Measurements from ENCODE around the gene C5orf63. TPM values are rescaled to one million over a fixed set of nuclear protein-coding genes. Genes with fewer than 3 reads are reported as not detected.

Gene C5orf63
- total RNA-seq, 4 donors from 2014 or later = 0.98 to 2.3 (median 1.6) TPM

- Histone ChIP-seq H3K27ac (replicated peaks in 1 of 4) (no peak overlapping the region), H3K36me3 (no peaks in the 10 kb centered on the region), H3K4me1 (no peaks in the 10 kb centered on the region), H3K4me3 (no peak overlapping the region), H3K9me3 (peaks cover 0 to 3% (median 1%) of the 10 kb centered on the region in 4 donors), H3K27me3 (no peaks in the 10 kb centered on the region)
- no peak for DNase-seq (ENCODE audit: extremely low spot score)
- intact Hi-C loops (cut with DNase I) = no loop called here
- WGBS = 72% methylated on average over 2 of the region's 2 CpGs
- TF ChIP-seq POLR2AphosphoS5 (IDR thresholded peaks at IDR 0.05) (no peak), EP300 (IDR thresholded peaks at IDR 0.05) (no peak), POLR2A (IDR thresholded peaks at IDR 0.05; ENCODE audit: low read depth) (no peak), CTCF (IDR thresholded peaks at IDR 0.05) (no peak)
Measured at GRCh38 chr5:127101533-127101932, 28.2 kb upstream of the C5orf63 start.

GRCh38 chr5:127098241-127098640 lies 24.9 kb upstream of the C5orf63 start:
- no peak for DNase-seq (ENCODE audit: extremely low spot score)
- H3K9me3 ChIP-seq = no peaks in the 10 kb centered on the region
- intact Hi-C loops (cut with DNase I) = no loop called here
- H3K27me3 ChIP-seq = no peaks in the 10 kb centered on the region
- WGBS = 62% methylated on average over 3 of the region's 3 CpGs
- no peak overlapping the region for H3K4me3 ChIP-seq
- no peak overlapping the region for H3K27ac ChIP-seq (replicated peaks in 1 of 4)
- no peak for TF ChIP-seq POLR2A (IDR thresholded peaks at IDR 0.05; ENCODE audit: low read depth)
- TF ChIP-seq POLR2AphosphoS5 (IDR thresholded peaks at IDR 0.05) = no peak
- no peak for TF ChIP-seq CTCF (IDR thresholded peaks at IDR 0.05)
- TF ChIP-seq EP300 (IDR thresholded peaks at IDR 0.05) = no peak
- no peaks in the 10 kb centered on the region for H3K4me1 ChIP-seq
- H3K36me3 ChIP-seq = no peaks in the 10 kb centered on the region

GRCh38 chr5:127097278-127097677 lies 24.0 kb upstream of the C5orf63 start:
- Histone ChIP-seq H3K27me3 (no peaks in the 10 kb centered on the region), H3K4me3 (no peak overlapping the region), H3K9me3 (no peaks in the 10 kb centered on the region), H3K36me3 (no peaks in the 10 kb centered on the region), H3K4me1 (no peaks in the 10 kb centered on the region), H3K27ac (replicated peaks in 1 of 4) (no peak overlapping the region)
- no peak for TF ChIP-seq POLR2AphosphoS5 (IDR thresholded peaks at IDR 0.05)
- no peak for TF ChIP-seq EP300 (IDR thresholded peaks at IDR 0.05)
- no peak for TF ChIP-seq CTCF (IDR thresholded peaks at IDR 0.05)
- 81% methylated on average over 3 of the region's 3 CpGs for WGBS
- no peak for DNase-seq (ENCODE audit: extremely low spot score)
- intact Hi-C loops (cut with DNase I) = no loop called here

GRCh38 chr5:127096328-127096993 lies 23.2 kb upstream of the C5orf63 start:
- no peaks in the 10 kb centered on the region for H3K9me3 ChIP-seq
- H3K36me3 ChIP-seq = no peaks in the 10 kb centered on the region
- 83% methylated on average over 8 of the region's 9 CpGs for WGBS
- no peaks in the 10 kb centered on the region for H3K4me1 ChIP-seq
- H3K4me3 ChIP-seq = no peak overlapping the region
- no peak for TF ChIP-seq POLR2A (IDR thresholded peaks at IDR 0.05; ENCODE audit: low read depth)
- no peak for TF ChIP-seq EP300 (IDR thresholded peaks at IDR 0.05)
- no peak for TF ChIP-seq CTCF (IDR thresholded peaks at IDR 0.05)
- TF ChIP-seq POLR2AphosphoS5 (IDR thresholded peaks at IDR 0.05) = no peak
- DNase-seq (ENCODE audit: extremely low spot score) = no peak
- no peak overlapping the region for H3K27ac ChIP-seq (replicated peaks in 1 of 4)
- no peaks in the 10 kb centered on the region for H3K27me3 ChIP-seq
- intact Hi-C loops (cut with DNase I) = no loop called here
